Karpas-422 (cell line): ENCODE data around the gene PRTFDC1. TPM values are rescaled to one million over a fixed set of nuclear protein-coding genes. Genes with fewer than 3 reads are reported as not detected.
A peak's percentile ranks its signal among the peaks of the same experiment; 100 is the strongest.

Source experiments
- DNase-seq: peaks from one replicate; pipeline ENCODE4 v3.0.0-alpha.2; 2015
- H2AFZ ChIP-seq: fragments of 200-600 bp; sonication (generic); 2 replicates; pipeline ENCODE4 v1.6.1; 2014; ENCODE audit warnings: antibody characterized with exemption, low read length, mixed read lengths
- H3K27ac ChIP-seq: fragments of 200-600 bp; sonication (generic); 2 replicates; pipeline ENCODE4 v1.5.1; 2014; ENCODE audit warnings: mild to moderate bottlenecking, low read length, moderate library complexity
- H3K27me3 ChIP-seq: fragments of 200-600 bp; sonication (generic); 2 replicates; pipeline ENCODE4 v1.6.1; 2014; ENCODE audit warnings: low read length, mixed read lengths
- H3K36me3 ChIP-seq: fragments of 200-600 bp; sonication (generic); 2 replicates; pipeline ENCODE4 v1.6.1; 2014; ENCODE audit warnings: low read length, mixed read lengths; ENCODE audit not compliant: insufficient read depth
- H3K4me1 ChIP-seq: fragments of 200-600 bp; sonication (generic); 2 replicates; pipeline ENCODE4 v1.6.1; 2014; ENCODE audit warnings: mild to moderate bottlenecking, low read length, mixed read lengths
- H3K4me2 ChIP-seq: fragments of 200-600 bp; sonication (generic); 2 replicates; pipeline ENCODE4 v1.6.1; 2014; ENCODE audit warnings: low read length, low read depth, mild to moderate bottlenecking; ENCODE audit not compliant: poor library complexity, severe bottlenecking
- H3K4me3 ChIP-seq: fragments of 200-600 bp; sonication (generic); 2 replicates; pipeline ENCODE4 v1.5.1; 2014; ENCODE audit warnings: mild to moderate bottlenecking, antibody characterized with exemption, low read length, mixed read lengths
- H3K79me2 ChIP-seq: fragments of 200-600 bp; sonication (generic); 2 replicates; pipeline ENCODE4 v1.6.1; 2014; ENCODE audit warnings: mild to moderate bottlenecking, low read length, mixed read lengths
- H3K9ac ChIP-seq: fragments of 200-600 bp; sonication (generic); 2 replicates; pipeline ENCODE4 v1.6.0; 2014; ENCODE audit warnings: low read length
- H3K9me2 ChIP-seq: fragments of 200-600 bp; sonication (generic), shearing (Covaris generic); replicated peaks from 2 replicates; pipeline ENCODE4 v1.6.0; 2014; ENCODE audit warnings: mild to moderate bottlenecking, low read length, moderate library complexity; ENCODE audit not compliant: insufficient read depth
- H3K9me3 ChIP-seq: fragments of 300-700, 200-600 bp; sonication (generic); 2 replicates; pipeline ENCODE4 v1.6.1; 2014; ENCODE audit warnings: low read length, mixed read lengths
- H4K20me1 ChIP-seq: fragments of 200-600 bp; sonication (generic); 2 replicates; pipeline ENCODE4 v1.6.1; 2014; ENCODE audit warnings: mild to moderate bottlenecking, antibody characterized with exemption, low read length, low read depth; ENCODE audit not compliant: insufficient read depth
- total RNA-seq: library from RNA; depleted of rRNA; stranded (reverse); fragments of >200 nt; shearing (Covaris generic); gene quantifications from 2 replicates; pipeline ENCODE4 v1.2.3, GENCODE V29; 2014; ENCODE audit warnings: low replicate concordance

Gene PRTFDC1
- total RNA-seq, 1 experiment from 2014 or later: not detected

DNA sequence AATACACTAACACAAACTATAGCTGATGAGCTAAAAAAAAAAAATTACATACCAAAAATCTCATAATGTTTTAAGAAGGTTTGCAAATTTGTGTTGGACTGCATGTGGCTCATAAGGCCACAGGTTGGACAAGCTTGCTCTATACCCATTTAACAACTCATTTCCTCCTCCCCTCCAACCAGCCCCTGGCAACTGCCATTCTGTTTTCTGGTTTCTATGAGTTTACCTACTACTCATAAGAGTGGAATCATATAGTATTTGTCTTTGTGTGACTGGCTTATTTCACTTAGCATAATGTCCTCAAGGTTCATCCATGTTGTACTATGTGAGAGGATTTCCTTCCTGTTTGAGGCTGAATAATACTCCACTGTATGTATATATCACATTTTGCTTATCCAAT, 128.3 kb downstream of the PRTFDC1 start:
- Histone ChIP-seq H2AFZ (no peak overlapping the region), H3K4me3 (no peak overlapping the region), H3K4me2 (no peak overlapping the region), H3K9me2 (no peaks in the 10 kb centered on the region), H4K20me1 (no peaks in the 10 kb centered on the region), H3K27ac (no peak overlapping the region), H3K36me3 (no peaks in the 10 kb centered on the region), H3K9ac (no peak overlapping the region), H3K4me1 (no peaks in the 10 kb centered on the region), H3K9me3 (no peaks in the 10 kb centered on the region; the same call in 1 of the 2 replicates), H3K79me2 (no peaks in the 10 kb centered on the region), H3K27me3 (no peaks in the 10 kb centered on the region)
- DNase-seq: no peak

DNA sequence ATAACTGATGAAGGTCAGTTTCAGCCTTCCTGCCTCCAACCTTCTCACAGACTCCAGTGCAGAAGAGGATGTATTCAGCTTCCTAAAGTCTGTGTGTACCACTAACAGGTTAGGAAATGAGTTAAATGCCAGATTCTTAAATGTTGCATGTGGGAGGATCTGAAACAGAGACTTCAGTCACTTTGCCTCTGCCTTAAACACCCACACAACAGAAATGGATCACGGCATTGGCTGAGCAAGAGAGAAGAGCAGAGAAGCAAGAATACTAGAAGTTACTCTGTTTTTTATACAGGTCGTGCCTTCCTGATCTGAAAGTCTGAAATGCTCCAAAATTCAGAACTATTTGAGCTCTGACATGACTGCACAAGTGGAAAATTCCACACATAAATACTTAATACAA, 129.8 kb downstream of the PRTFDC1 start:
- Histone ChIP-seq H4K20me1 (no peaks in the 10 kb centered on the region), H3K79me2 (no peaks in the 10 kb centered on the region), H2AFZ (no peak overlapping the region), H3K4me3 (no peak overlapping the region), H3K27me3 (no peaks in the 10 kb centered on the region), H3K4me1 (no peaks in the 10 kb centered on the region), H3K9me2 (no peaks in the 10 kb centered on the region), H3K36me3 (no peaks in the 10 kb centered on the region), H3K27ac (no peak overlapping the region), H3K9me3 (no peaks in the 10 kb centered on the region; the same call in 1 of the 2 replicates), H3K9ac (no peak overlapping the region), H3K4me2 (no peak overlapping the region)
- no peak for DNase-seq

DNA sequence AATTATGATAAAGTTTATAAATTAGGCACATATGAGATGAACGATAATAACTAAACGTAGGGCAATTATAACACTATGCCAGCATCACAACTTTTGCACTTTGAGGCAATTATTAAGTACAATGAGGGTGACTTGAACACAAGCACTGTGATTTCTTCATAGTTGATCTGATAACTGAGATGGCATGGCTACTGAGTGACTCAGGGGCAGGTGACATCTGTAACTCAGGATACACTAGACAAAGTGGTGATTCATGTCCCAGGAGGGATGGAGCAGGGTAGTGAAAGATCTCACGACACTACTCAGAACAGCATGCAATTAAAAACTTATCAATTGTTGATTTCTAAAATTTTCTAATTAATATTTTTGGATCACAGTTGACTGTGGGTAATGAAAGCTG, 130.4 kb downstream of the PRTFDC1 start:
- no peaks in the 10 kb centered on the region for H3K27me3 ChIP-seq
- no peaks in the 10 kb centered on the region for H3K79me2 ChIP-seq
- H3K4me3 ChIP-seq: no peak overlapping the region
- no peak for DNase-seq
- H3K4me1 ChIP-seq: no peaks in the 10 kb centered on the region
- H4K20me1 ChIP-seq: no peaks in the 10 kb centered on the region
- no peak overlapping the region for H2AFZ ChIP-seq
- no peaks in the 10 kb centered on the region for H3K9me2 ChIP-seq
- no peaks in the 10 kb centered on the region; the same call in 1 of the 2 replicates for H3K9me3 ChIP-seq
- H3K4me2 ChIP-seq: no peak overlapping the region
- no peak overlapping the region for H3K9ac ChIP-seq
- no peaks in the 10 kb centered on the region for H3K36me3 ChIP-seq
- H3K27ac ChIP-seq: no peak overlapping the region

DNA sequence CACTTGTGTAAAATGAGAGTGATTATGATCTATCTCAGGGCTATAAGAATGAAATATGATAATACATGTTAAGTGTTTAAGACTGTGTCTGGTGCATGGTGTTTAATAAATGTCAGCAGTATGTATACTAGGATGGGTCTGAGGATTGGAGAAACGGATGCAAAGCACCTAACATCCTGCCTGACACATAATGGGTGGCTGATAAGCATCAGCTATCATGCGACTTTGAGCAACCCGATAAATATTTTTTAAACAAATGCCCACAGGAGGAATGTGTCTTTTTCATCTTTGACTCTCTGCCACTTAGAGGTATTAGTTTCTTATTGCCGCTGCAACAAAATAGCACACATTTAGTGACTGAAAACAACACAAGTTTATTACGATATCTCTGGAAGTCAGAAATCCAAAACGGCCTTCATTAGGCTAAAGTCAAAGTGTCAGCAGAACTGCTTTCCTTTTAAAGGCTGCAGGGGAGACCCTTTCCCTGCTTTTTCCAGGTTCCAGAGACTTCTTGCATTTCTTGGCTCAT, 135.5 kb downstream of the PRTFDC1 start:
- H3K9me3 ChIP-seq: no peaks in the 10 kb centered on the region; the same call in 1 of the 2 replicates
- no peak overlapping the region for H3K27ac ChIP-seq
- no peaks in the 10 kb centered on the region for H3K9me2 ChIP-seq
- no peaks in the 10 kb centered on the region for H3K4me1 ChIP-seq
- H3K4me2 ChIP-seq: no peak overlapping the region
- H3K4me3 ChIP-seq: no peak overlapping the region
- H3K36me3 ChIP-seq: no peaks in the 10 kb centered on the region
- H3K27me3 ChIP-seq: no peaks in the 10 kb centered on the region
- H4K20me1 ChIP-seq: no peaks in the 10 kb centered on the region
- H2AFZ ChIP-seq: no peak overlapping the region
- H3K9ac ChIP-seq: no peak overlapping the region
- no peaks in the 10 kb centered on the region for H3K79me2 ChIP-seq
- DNase-seq: no peak

DNA sequence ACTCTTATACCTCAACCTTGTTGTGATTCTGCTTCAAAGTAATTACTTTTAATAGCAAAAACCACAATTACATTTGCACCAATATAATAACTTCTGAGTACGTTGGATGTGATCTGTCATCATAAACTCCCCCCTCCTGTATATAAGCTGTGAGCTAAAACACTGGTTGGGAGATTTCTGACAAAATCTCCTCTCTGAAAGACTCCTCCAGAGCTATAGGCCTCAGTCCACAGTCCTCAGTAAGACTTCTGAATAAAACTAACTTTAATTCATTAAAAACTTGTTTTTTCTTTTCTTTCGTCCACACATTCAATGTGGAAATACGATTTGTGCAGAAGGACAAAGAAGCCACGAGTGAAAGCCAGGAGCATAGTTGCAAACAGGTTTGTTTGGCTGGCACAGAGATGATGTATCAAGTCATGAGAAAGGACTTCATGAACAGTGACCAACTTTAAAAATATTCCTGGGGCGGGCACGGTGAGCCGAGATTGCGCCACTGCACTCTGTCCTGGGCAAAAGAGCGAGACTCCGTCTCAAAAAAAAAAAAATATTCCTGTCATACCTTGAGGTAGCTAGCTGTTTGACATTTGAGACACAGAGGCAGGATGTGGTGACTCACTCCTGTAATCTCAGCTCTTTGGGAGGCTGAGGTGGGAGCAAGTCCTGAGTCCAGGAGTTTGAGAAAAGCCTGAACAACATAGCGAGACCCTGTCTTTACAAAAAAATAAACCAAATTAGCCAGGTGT, 137.7 kb downstream of the PRTFDC1 start:
- Histone ChIP-seq H3K4me2 (no peak overlapping the region), H3K4me3 (no peak overlapping the region), H3K9me3 (no peaks in the 10 kb centered on the region), H3K79me2 (no peaks in the 10 kb centered on the region), H2AFZ (no peak overlapping the region), H3K27me3 (no peaks in the 10 kb centered on the region), H3K4me1 (no peaks in the 10 kb centered on the region), H3K36me3 (no peaks in the 10 kb centered on the region), H4K20me1 (no peaks in the 10 kb centered on the region), H3K9me2 (no peaks in the 10 kb centered on the region), H3K9ac (no peak overlapping the region), H3K27ac (no peak overlapping the region)
- DNase-seq: no peak

DNA sequence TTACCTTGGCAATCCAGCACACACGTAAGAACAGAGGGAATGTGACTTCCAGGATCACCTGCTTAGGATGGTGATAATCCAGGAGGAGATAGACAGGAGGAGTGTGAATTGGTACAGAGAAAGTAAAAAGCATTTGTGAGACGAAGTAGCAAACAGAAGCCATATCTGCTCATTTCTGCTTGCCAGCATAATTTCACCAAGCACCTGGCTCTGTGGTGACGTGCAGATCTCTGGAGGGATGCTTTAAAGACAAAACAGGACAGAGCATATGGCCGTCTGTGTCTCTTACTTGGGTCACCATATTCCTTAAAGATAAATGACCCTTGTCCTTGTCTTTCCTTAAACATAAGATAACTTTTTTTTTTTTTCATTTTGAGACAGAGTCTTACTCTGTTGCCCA, 138.6 kb downstream of the PRTFDC1 start:
- no peaks in the 10 kb centered on the region for H4K20me1 ChIP-seq
- H3K36me3 ChIP-seq: no peaks in the 10 kb centered on the region
- H3K9me2 ChIP-seq: no peaks in the 10 kb centered on the region
- no peak overlapping the region for H2AFZ ChIP-seq
- no peak for DNase-seq
- H3K79me2 ChIP-seq: no peaks in the 10 kb centered on the region
- no peak overlapping the region for H3K4me2 ChIP-seq
- no peaks in the 10 kb centered on the region for H3K4me1 ChIP-seq
- no peak overlapping the region for H3K27ac ChIP-seq
- no peaks in the 10 kb centered on the region for H3K9me3 ChIP-seq
- H3K9ac ChIP-seq: no peak overlapping the region
- H3K27me3 ChIP-seq: no peaks in the 10 kb centered on the region
- no peak overlapping the region for H3K4me3 ChIP-seq

DNA sequence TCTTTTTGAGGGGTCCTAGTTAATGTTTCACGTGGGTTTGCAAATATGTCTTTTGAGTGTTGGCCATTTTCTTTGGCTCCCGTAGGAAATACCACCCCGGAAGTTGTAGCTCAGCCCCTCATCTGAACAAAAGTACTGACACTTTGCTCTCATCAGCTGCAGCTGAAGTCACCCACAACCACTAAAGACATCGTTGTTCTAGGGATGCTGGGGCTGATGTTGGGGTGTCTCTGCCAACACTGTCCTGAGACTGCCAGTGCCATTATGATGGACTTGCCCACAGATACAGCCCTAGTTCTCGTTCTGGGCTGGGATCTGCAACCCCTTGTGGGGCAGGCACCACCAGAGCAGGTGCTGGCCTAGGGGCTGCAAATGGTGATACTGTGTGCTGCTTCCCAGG, 146.1 kb downstream of the PRTFDC1 start:
- Histone ChIP-seq H3K4me2 (no peak overlapping the region), H3K27ac (no peak overlapping the region), H3K9me2 (no peaks in the 10 kb centered on the region; the same call in 1 of the 2 replicates), H2AFZ (peak overlapping the region; percentile 36; the same call in 1 of the 2 replicates), H3K9me3 (no peaks in the 10 kb centered on the region; the same call in none of the 2 replicates), H3K4me1 (no peaks in the 10 kb centered on the region), H3K36me3 (no peaks in the 10 kb centered on the region), H4K20me1 (no peaks in the 10 kb centered on the region), H3K9ac (no peak overlapping the region), H3K4me3 (no peak overlapping the region), H3K79me2 (no peaks in the 10 kb centered on the region), H3K27me3 (no peaks in the 10 kb centered on the region)
- DNase-seq: no peak

DNA sequence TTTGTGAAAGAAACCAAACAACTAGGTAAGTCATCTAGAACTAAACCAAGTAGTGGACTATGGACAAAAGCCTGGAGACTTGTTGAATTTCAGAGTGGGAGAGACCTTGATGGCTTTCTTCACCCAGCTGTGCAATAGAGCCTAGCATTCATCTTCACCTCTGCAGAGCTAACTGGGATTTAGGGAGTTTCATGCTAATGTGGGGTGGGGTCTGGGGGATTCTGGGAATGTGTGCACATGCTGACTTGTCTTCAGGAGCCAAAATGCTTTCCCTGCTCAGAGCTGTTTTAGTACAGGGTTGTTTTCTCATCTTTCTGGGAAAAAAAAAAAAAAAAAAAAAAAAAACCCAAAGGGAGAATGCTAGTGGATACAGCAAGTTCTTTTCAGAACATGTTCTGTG, 147.4 kb downstream of the PRTFDC1 start:
- no peak overlapping the region for H3K27ac ChIP-seq
- H3K4me3 ChIP-seq: no peak overlapping the region
- H3K36me3 ChIP-seq: no peaks in the 10 kb centered on the region
- H3K27me3 ChIP-seq: no peaks in the 10 kb centered on the region
- no peaks in the 10 kb centered on the region; the same call in none of the 2 replicates for H3K9me3 ChIP-seq
- no peak overlapping the region for H3K9ac ChIP-seq
- H3K79me2 ChIP-seq: no peaks in the 10 kb centered on the region
- H3K4me1 ChIP-seq: no peaks in the 10 kb centered on the region
- DNase-seq: no peak
- no peaks in the 10 kb centered on the region for H4K20me1 ChIP-seq
- H2AFZ ChIP-seq: no peak overlapping the region
- H3K4me2 ChIP-seq: no peak overlapping the region
- H3K9me2 ChIP-seq: no peaks in the 10 kb centered on the region; the same call in 1 of the 2 replicates
